Forelimb muscle (tissue), 1 donor: ENCODE results near the gene NRG3. TPM values are rescaled to one million over a fixed set of nuclear protein-coding genes. Genes with fewer than 3 reads are reported as not detected.

Experiments
- DNase-seq: peaks from one replicate; pipeline ENCODE4 v3.0.0-alpha.2; 2013; ENCODE audit warnings: low read depth
- polyA plus RNA-seq: library from polyadenylated mRNA; unstranded; fragments of 120-200 nt; gene quantifications from one replicate; pipeline ENCODE4 v1.2.1, GENCODE V29; 2013; ENCODE audit not compliant: insufficient read length

The NRG3 gene
- polyA plus RNA-seq, 1 donor = 0.06 TPM

GRCh38 chr10:82391971-82392370 is 517.0 kb downstream of the NRG3 start:
- no peak for DNase-seq

- DNase-seq = no peak
Measured at GRCh38 chr10:82392533-82392932, 517.5 kb downstream of the NRG3 start.

- DNase-seq = no peak
Measured at GRCh38 chr10:82394122-82394521, 519.1 kb downstream of the NRG3 start.

- no peak for DNase-seq
Measured at GRCh38 chr10:82394987-82395386, 520.0 kb downstream of the NRG3 start.

DNA sequence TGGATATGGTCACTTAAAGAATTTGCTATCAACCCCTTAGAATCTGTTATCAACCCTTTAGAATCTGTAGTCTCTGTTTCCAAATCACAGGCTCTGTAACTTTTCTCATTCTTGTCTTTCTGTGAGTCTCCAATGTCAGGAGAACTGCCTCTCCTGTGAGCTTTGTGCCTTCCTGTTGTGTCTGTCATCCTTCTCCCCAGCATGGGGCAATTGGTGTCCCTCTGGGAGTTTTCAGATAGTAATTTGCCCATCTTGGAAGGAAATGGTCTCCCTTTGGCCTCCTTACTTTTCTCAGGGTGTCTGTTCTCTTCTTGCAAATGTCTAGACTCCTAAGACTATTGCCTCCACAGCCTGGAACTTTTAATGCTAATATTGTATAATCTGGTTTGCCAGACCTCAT is 521.9 kb downstream of the NRG3 start:
- no peak for DNase-seq

DNA sequence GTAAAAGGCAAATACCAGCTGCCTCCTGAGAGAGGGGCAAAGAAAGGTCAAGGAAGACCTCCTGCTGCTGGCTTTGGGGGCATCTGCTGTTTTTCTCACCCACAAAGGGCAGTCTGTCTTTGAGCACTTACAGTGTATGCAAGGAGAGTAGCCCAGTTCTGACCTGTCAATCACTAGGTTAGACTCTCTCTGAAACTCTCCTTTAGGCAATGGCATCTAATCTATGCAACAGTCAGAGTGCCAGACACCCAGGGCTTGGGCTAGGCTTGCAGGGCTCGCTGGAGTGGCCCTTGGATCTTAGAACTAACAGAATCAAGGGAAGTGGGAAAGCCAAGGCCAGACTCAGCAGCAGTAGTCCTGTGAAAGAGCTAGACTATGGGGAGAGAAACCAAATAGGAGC is 522.9 kb downstream of the NRG3 start:
- no peak for DNase-seq

- DNase-seq = no peak
Measured at GRCh38 chr10:82399850-82400249, 524.9 kb downstream of the NRG3 start.

- no peak for DNase-seq
Measured at GRCh38 chr10:82400841-82401240, 525.8 kb downstream of the NRG3 start.

DNA sequence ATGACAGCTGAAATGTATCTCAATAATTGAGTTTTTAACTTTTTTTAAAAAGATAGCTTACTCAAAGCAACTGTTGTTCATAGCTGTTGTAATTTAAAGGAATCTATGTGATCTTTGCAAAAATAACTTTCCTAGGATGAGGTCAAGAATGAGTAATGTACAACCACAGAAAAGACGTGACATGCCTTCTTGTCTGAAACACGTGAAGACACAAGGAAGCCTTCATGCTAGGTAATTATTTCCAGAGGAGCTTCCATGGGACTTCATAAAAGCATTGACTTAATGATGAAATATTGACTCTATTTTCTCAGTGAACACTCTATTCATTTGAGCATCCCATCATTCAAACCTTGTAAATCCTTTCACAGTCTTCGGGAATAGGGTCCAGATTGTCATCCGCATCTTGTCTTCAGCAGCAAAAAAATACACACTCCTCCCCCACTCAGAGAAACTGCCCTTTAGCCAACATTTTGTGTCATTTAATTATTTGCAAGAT is 528.0 kb downstream of the NRG3 start:
- no peak for DNase-seq

GRCh38 chr10:82409671-82410070 is 534.7 kb downstream of the NRG3 start:
- DNase-seq = no peak

- no peak for DNase-seq
Measured at GRCh38 chr10:82411416-82411815, 536.4 kb downstream of the NRG3 start.

DNA sequence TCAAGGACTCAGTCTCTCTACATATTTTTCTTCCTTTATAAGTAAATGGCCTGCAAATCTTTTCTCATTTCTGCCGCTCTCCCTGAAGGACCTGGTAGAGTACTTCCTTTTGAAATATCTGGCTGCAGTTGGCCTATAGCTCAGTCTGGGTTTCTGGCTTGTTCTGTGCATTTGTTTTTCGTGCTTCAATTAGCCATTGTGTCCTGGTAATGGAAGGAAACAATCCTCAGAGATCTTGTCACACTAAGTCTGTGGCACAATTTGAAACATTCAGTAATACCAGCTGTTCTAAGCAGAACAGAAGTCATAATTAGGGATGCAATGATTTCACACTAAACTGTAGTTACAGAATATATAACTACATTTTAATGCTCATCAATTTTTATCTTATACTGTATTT is 545.0 kb downstream of the NRG3 start:
- no peak for DNase-seq

- no peak for DNase-seq
Measured at GRCh38 chr10:82429302-82429701, 554.3 kb downstream of the NRG3 start.

DNA sequence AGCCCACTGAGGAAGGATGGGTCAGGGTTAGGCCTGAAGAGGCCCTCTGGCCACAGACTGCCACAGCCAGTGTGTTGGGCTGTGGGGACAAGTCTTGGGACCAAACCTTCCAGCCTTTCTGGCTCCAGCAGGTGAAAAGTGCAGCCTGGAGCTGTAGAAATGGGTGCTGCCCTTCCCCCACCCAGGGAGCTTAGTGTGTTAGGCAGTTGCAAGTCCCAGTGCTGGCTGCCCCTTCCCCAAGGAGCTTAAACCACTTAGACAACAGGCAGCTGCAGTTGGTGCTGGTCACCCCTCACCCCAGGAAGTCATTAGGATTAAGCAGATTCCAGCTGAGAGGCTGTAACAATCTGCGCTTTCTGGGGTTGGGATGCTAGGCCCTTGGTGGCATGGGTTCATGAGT is 563.3 kb downstream of the NRG3 start:
- DNase-seq = no peak

- DNase-seq = no peak
Measured at GRCh38 chr10:82440775-82441174, 565.8 kb downstream of the NRG3 start.

- DNase-seq = no peak
Measured at GRCh38 chr10:82452046-82452445, 577.1 kb downstream of the NRG3 start.

- DNase-seq = no peak
Measured at GRCh38 chr10:82452676-82453075, 577.7 kb downstream of the NRG3 start.

DNA sequence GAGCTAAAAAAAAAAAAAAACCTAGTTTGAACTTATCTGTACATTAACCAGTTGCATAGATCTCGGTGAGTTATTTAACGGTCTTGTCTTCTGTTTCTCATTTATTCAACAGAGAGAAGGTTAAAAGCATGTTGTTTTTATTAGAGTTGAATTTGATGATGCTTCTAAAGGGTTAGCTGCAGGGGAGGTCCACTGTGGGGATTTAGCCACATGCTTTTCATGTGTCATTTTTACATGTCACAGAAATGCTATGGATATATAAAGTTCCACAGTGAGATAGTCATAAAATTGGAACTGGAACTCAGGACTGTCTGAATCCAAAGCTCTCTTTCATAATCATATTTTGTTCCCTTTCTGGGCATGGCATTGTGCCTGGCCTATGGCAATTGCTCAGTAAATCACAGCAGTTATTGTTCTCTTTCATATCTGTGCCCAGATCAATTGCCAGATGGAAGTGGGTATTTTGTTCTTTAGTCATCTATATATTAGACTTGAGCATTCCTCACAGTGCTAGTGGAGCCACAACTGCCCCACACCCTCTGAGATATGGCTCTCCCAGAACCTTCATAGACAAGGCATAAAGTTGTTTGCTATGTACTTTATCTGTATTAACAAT is 578.8 kb downstream of the NRG3 start:
- no peak for DNase-seq

DNA sequence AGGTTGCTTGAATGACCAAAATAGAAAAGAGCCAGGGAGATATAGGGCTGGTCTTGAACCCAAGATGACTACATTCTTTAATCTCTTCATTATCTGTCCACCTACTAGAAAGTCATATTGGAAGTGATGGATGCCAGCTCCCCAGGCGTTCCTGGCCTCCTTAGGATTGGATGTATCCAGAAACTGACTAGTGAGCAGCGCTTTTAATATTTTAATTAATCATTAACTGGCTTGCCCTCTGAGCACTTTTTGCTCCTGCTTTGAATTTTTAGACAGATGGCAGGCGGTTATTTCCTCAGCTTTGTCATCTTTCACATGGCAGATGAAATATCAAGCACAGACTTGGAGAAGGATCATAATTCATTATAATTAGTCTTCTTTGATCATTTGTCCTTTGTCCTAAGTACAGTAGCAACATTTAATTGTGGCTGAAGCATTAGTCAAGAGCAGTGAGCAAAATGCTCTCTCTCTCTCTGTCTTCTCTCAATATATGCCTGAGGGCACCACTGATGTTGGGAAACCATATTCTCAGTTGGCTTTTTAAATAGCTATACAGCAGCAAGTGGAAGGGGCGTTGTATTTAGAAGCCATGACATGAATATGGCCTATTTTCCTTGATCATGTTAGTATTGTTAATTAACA is 588.0 kb downstream of the NRG3 start:
- no peak for DNase-seq

GRCh38 chr10:82463614-82464013 is 588.6 kb downstream of the NRG3 start:
- DNase-seq = no peak

DNA sequence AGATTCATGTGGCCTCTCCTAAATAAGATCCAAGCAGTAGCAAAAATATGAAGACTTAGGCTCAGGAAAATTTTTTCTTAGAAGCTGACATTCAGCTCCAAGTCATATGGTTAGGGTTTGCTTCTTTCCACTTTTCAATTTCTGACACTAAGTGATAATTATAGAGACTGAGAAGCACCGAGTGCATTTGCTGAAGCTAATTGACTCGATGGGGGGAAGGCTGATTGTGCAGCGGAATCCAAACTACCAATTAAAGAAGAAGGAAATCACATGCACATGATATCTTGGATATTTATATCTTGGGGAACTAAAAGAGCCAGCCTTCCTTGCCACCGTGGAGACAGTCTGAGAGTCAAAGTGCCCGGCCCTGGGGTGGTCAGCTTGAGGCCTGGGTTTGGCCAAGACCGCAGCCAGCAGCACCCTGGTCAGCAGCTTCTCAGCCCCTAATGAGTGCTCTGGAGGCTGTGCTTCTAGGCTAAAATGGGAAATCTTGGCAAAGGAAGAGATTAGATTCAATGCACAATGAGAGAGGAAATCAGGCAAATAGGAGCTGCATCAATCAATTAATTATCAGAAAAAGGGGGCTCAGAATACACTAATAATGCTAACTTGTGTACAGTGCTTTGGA is 589.3 kb downstream of the NRG3 start:
- no peak for DNase-seq

DNA sequence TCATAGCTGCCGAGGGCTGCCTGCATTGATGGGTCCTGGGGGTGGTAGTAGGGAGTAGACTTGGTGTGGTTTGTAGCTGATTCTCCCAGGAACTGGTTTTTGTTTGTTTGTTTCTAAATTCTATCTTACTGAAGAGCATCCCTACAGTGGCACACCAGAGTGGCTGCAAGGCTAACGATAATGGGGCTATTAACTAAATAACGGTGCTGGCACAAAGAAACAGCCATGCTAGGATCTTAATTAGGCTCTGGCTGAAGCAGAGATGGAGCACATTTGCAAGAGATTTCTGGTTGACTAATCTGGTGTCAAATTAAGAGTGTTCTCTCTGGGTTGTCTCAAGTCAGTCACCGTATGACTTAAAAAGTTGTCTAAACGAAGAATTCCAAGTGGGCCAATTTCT is 590.0 kb downstream of the NRG3 start:
- DNase-seq = no peak

- DNase-seq = no peak
Measured at GRCh38 chr10:82468453-82468852, 593.5 kb downstream of the NRG3 start.
